Activated CD8-positive, alpha-beta T cell treated with anti-CD3 and anti-CD28 coated beads for 36 hours (primary cell): ENCODE data around the gene DNTT. TPM values are rescaled to one million over a fixed set of nuclear protein-coding genes. Genes with fewer than 3 reads are reported as not detected.

Experiments
- ATAC-seq: fragments of 200-7000 bp; cut with Tn5 transposase; one replicate; pipeline ENCODE4 v1.10.0; 2021; ENCODE audit warnings: mild to moderate bottlenecking, moderate library complexity
- CTCF ChIA-PET: fragments of 350-600 bp; sonication (Branson Sonifier 250); formaldehyde crosslinking; loops from one replicate; lab custom pipeline; 2021; ENCODE audit warnings: antibody characterized with exemption; lab: Charles Lee
- POLR2A ChIA-PET: fragments of 350-600 bp; sonication (Branson Sonifier 250); formaldehyde crosslinking; loops from one replicate; lab custom pipeline; 2021; ENCODE audit warnings: antibody characterized with exemption; lab: Charles Lee
- DNase-seq: peaks from one replicate; pipeline ENCODE4 v3.0.0-alpha.2; 2020
- H3K27ac Mint-ChIP-seq: one replicate; pipeline ENCODE4 v1.8.0; 2021; ENCODE audit warnings: mild to moderate bottlenecking, mixed read lengths
- H3K27me3 Mint-ChIP-seq: one replicate; pipeline ENCODE4 v1.8.0; 2021; ENCODE audit warnings: mixed read lengths
- H3K36me3 Mint-ChIP-seq: one replicate; pipeline ENCODE4 v1.8.0; 2021; ENCODE audit warnings: low read depth, mixed read lengths
- H3K4me1 Mint-ChIP-seq: one replicate; pipeline ENCODE4 v1.8.0; 2021; ENCODE audit warnings: low read depth, mixed read lengths
- H3K4me3 Mint-ChIP-seq: one replicate; pipeline ENCODE4 v1.8.0; 2021; ENCODE audit warnings: mild to moderate bottlenecking, moderate library complexity, mixed read lengths
- H3K9me3 Mint-ChIP-seq: one replicate; pipeline ENCODE4 v1.8.0; 2021; ENCODE audit warnings: mixed read lengths
- intact Hi-C: fragments of 100-400 bp; cut with micrococcal nuclease; formaldehyde crosslinking; loops from one replicate; pipeline ENCODE4 v1.10.0; 2022
- total RNA-seq, 2 experiments: library from RNA; stranded (reverse); gene quantifications; one replicate each; pipeline ENCODE4 v1.2.3, GENCODE V29; 2021
- TF ChIP-seq, protein P1 (sequence below): fragments of 200-600 bp; IDR thresholded peaks from one replicate; pipeline ENCODE4 v1.8.0; 2022; ENCODE audit warnings: antibody characterized with exemption, mild to moderate bottlenecking

Gene DNTT
- total RNA-seq, 2 experiments from 2014 or later: not detected

DNA sequence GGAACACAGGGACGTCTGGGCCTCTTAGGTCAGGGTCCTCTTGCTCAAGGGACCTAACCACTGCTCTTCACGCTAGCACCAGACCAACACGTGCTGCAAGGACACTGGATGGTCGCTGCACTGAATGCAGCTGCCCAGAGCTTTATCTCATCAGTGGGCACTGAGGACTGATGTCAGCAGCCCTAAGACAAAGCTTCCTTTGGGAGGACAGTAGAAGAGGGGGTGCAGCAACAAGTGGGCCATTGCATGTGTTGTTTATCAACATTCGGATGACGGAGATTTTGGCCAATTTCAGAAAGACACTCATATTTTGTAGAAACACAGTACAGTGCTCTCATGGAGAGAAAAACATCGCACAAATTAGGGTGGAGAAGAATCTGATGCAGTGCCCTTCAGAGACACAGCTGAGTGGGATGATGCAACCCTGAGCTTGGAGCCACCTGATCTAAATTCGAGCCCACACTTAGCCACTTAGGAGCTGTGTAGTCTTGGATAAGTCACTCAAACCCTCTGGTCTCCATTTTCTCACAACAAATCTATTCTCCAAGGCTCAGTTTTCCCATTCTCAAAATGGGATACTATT lies 52.9 kb downstream of the DNTT start:
- no peaks in the 10 kb centered on the region for H3K9me3 Mint-ChIP-seq
- ChIA-PET CTCF (interaction anchor here (0.6 to 2.0 kb wide), 5 partner anchors 13 to 284 kb away, joined by 3 to 7 read pairs (median 5); no protein-coding TSS in a partner anchor), POLR2A (no interaction called here)
- no peak for DNase-seq
- H3K36me3 Mint-ChIP-seq: no peaks in the 10 kb centered on the region
- intact Hi-C loops: no loop called here
- no peak overlapping the region for H3K27ac Mint-ChIP-seq
- H3K27me3 Mint-ChIP-seq: peaks cover 10% of the 10 kb centered on the region
- no peak overlapping the region for H3K4me3 Mint-ChIP-seq
- ATAC-seq: no peak
- TF ChIP-seq, protein P1, sequence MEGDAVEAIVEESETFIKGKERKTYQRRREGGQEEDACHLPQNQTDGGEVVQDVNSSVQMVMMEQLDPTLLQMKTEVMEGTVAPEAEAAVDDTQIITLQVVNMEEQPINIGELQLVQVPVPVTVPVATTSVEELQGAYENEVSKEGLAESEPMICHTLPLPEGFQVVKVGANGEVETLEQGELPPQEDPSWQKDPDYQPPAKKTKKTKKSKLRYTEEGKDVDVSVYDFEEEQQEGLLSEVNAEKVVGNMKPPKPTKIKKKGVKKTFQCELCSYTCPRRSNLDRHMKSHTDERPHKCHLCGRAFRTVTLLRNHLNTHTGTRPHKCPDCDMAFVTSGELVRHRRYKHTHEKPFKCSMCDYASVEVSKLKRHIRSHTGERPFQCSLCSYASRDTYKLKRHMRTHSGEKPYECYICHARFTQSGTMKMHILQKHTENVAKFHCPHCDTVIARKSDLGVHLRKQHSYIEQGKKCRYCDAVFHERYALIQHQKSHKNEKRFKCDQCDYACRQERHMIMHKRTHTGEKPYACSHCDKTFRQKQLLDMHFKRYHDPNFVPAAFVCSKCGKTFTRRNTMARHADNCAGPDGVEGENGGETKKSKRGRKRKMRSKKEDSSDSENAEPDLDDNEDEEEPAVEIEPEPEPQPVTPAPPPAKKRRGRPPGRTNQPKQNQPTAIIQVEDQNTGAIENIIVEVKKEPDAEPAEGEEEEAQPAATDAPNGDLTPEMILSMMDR: no peak
- no peaks in the 10 kb centered on the region for H3K4me1 Mint-ChIP-seq

DNA sequence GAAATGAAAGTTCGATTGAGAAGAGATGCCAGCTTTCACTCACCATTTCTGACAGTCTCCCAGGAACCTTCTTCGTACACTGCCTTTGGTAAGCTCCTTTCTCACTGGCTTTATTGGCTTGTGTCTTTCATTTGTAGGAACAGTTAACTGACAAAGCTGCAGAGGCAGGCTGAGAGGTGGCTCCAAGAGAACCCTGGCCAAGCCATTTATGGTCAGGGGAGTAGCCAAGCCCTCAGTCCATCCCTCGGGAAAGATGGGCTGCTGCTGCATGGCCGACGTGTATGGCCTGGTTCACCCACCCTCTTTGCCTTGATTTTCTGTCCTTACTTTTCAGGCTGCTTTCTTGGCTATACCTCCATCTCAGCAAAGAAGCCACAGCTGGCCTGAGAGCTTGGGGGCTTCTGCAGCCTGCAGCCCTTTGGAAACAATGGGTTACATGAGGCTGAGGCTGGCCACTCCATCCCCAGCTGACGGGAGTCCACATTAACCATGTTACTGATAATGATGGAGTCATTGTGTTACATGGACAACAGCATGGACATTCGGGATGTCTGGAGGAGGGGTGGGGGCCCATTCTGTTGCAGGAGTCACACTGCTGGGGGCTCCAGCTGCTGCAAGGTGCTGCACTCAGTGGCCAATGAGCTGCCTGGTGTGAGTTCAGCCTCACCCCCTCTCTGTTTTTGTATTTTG lies 54.8 kb downstream of the DNTT start, which contains the start of gene OPALIN:
Gene OPALIN, minus strand, starts transcription at position 152 of the 690 bp plus-strand sequence. Its CDS starts 106 bp downstream, at position 46.
- ChIA-PET POLR2A (no interaction called here), CTCF (interaction anchor here (2.0 to 2.1 kb wide), 2 partner anchors 12 to 16 kb away, joined by 7 to 15 read pairs; no protein-coding TSS in a partner anchor)
- no peak within 1 kb of the TSS for H3K4me3 Mint-ChIP-seq
- ATAC-seq: no peak
- no peaks in the 10 kb centered on the region for H3K36me3 Mint-ChIP-seq
- H3K27ac Mint-ChIP-seq: no peak within 1 kb of the TSS
- intact Hi-C loops: no loop called here
- H3K27me3 Mint-ChIP-seq: peaks cover 10% of the 10 kb centered on the region
- no peaks in the 10 kb centered on the region for H3K4me1 Mint-ChIP-seq
- no peaks in the 10 kb centered on the region for H3K9me3 Mint-ChIP-seq
- TF ChIP-seq, protein P1: no peak
- no peak for DNase-seq

DNA sequence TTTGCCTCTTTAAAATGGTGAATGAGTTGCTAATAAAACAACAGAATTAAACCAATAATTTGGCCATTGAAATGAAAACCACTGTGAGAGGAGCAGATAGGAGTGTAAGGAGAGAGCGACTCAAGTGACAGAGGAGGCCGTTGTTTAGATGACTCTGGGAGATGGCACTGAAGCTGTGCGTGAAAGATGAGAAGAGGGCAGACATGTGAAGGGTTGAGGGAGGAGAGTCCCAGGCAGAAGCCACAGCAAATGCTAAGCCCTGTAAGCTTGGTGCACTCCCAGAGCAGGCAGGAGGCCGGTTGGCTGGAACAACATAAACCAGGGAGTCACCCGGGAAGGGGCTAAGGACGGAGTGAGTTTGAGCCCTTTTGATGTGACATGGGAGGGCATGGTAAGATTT lies 55.4 kb downstream of the DNTT start:
- H3K27me3 Mint-ChIP-seq: peaks cover 10% of the 10 kb centered on the region
- no peaks in the 10 kb centered on the region for H3K4me1 Mint-ChIP-seq
- POLR2A ChIA-PET: no interaction called here
- ATAC-seq: no peak
- H3K9me3 Mint-ChIP-seq: no peaks in the 10 kb centered on the region
- CTCF ChIA-PET: interaction anchor here (2.1 kb wide), 1 partner anchor 11 kb away, joined by 15 read pairs; no protein-coding TSS in a partner anchor
- no peaks in the 10 kb centered on the region for H3K36me3 Mint-ChIP-seq
- TF ChIP-seq, protein P1: no peak
- no peak for DNase-seq
- H3K27ac Mint-ChIP-seq: no peak overlapping the region
- H3K4me3 Mint-ChIP-seq: no peak overlapping the region
- intact Hi-C loops: no loop called here

DNA sequence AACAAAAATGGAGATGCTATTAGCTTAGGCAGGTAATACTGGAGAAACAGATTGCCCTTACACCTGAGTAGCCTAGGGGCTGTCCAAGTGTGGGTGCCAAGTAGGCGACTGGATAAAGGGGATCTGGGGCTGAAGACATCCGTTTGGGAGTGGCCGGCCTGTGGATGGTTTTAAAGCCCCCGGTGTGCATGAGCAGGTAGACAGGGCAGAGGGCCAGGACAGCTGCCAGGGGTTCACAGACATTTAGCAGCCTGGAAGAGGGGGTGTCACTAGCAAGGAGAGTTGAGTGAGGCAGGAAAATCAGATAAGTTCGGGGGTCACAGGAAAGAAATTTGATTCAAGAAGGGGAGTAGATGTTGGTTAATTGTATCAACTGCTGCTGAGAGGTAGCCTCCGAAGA lies 56.1 kb downstream of the DNTT start:
- Mint-ChIP-seq H3K36me3 (no peaks in the 10 kb centered on the region), H3K27me3 (peaks cover 8% of the 10 kb centered on the region), H3K4me3 (no peak overlapping the region), H3K9me3 (no peaks in the 10 kb centered on the region), H3K27ac (no peak overlapping the region), H3K4me1 (no peaks in the 10 kb centered on the region)
- intact Hi-C loops: no loop called here
- CTCF ChIA-PET: interaction anchor here (1.2 to 2.1 kb wide), 2 partner anchors 10 kb away, joined by 3 to 15 read pairs; no protein-coding TSS in a partner anchor
- TF ChIP-seq, protein P1: no peak
- ATAC-seq: no peak
- POLR2A ChIA-PET: no interaction called here
- DNase-seq: no peak

DNA sequence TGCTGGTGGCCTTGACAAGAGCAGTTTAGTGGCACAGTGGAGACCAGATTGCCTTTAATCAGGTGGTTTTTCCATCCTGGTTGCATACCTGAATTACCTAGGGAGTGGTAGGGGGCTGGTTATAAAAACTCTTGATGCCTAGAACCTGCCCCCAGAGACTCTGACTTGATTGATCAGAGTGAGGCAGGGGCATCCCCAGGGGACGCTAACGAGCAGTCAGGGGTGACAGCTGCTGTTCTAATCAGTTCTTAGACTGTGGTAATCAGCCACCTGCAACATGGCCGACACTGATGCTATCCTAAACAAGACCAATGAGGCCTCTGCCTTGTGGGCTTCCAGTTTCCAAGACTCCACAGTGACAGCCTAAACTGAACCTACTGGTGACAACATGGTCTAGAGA lies 56.5 kb downstream of the DNTT start:
- ATAC-seq (no peak), DNase-seq (no peak)
- TF ChIP-seq, protein P1: no peak
- intact Hi-C loops: no loop called here
- H3K36me3 Mint-ChIP-seq: no peaks in the 10 kb centered on the region
- no peaks in the 10 kb centered on the region for H3K9me3 Mint-ChIP-seq
- no peaks in the 10 kb centered on the region for H3K4me1 Mint-ChIP-seq
- no peak overlapping the region for H3K27ac Mint-ChIP-seq
- no peak overlapping the region for H3K4me3 Mint-ChIP-seq
- ChIA-PET CTCF (interaction anchor here (1.2 kb wide), 1 partner anchor 10 kb away, joined by 3 read pairs; no protein-coding TSS in a partner anchor), POLR2A (no interaction called here)
- peaks cover 8% of the 10 kb centered on the region for H3K27me3 Mint-ChIP-seq
